Measurements from ENCODE around the gene DSC2.
"Not testable (repeated sequence)": the region's sequence is repeated elsewhere in the genome, so short reads cannot be mapped to it uniquely, and the experiment has no call there.

Gene DSC2

GRCh38 chr18:31129398-31130115 lies 27.3 kb upstream of the DSC2 start:
- H3K4me3 ChIP-seq (ENCODE audit: low read depth, low read length): no peak overlapping the region
- TF ChIP-seq, protein P1, sequence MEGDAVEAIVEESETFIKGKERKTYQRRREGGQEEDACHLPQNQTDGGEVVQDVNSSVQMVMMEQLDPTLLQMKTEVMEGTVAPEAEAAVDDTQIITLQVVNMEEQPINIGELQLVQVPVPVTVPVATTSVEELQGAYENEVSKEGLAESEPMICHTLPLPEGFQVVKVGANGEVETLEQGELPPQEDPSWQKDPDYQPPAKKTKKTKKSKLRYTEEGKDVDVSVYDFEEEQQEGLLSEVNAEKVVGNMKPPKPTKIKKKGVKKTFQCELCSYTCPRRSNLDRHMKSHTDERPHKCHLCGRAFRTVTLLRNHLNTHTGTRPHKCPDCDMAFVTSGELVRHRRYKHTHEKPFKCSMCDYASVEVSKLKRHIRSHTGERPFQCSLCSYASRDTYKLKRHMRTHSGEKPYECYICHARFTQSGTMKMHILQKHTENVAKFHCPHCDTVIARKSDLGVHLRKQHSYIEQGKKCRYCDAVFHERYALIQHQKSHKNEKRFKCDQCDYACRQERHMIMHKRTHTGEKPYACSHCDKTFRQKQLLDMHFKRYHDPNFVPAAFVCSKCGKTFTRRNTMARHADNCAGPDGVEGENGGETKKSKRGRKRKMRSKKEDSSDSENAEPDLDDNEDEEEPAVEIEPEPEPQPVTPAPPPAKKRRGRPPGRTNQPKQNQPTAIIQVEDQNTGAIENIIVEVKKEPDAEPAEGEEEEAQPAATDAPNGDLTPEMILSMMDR (IDR thresholded peaks at IDR 0.05; ENCODE audit: control insufficient read depth, extremely low read depth, insufficient read depth): no peak
- no peak for DNase-seq (ENCODE audit: low read depth)

DNA sequence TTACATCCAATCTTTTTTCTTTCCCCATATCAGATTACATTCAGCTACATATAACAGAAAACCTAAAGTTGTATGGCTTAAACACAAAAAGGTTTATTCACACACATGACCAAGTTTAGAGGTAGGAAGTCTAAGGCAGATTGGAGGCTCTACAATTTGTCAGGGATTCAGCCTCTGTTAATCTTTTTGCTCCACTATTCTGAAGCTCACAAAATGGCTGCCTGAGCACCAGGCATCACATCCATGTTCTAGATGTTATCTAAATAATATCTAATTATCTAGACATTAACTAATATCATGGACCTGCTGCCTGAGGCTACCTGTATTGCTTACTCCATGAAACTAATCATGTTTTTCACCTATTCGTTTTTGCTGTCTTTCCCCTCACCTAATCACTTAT lies 23.7 kb upstream of the DSC2 start:
- no peak for DNase-seq (ENCODE audit: low read depth)
- TF ChIP-seq, protein P1 (IDR thresholded peaks at IDR 0.05; ENCODE audit: control insufficient read depth, extremely low read depth, insufficient read depth): no peak
- no peak overlapping the region for H3K4me3 ChIP-seq (ENCODE audit: low read depth, low read length)

DNA sequence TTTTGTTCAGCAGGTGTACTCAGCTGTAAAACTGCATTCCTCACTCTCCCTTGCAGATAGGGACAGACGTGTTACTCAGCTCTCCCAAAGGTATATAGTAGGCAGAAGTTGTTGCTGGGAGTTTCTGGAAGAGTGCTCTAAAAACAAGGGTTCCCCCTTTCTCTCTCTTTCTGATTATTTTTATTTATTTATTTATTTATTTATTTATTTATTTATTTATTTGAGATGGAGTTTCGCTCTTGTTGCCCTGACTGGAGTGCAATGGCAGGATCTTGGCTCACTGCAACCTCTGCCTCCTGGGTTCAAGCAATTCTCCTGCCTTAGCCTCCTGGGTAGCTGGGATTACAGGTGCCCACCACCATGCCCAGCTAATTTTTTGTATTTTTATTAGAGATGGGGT lies 20.9 kb upstream of the DSC2 start:
- not testable (repeated sequence) for DNase-seq (ENCODE audit: low read depth); H3K4me3 ChIP-seq (ENCODE audit: low read depth, low read length)

GRCh38 chr18:31120594-31120993 lies 18.4 kb upstream of the DSC2 start:
- H3K4me3 ChIP-seq (ENCODE audit: low read depth, low read length): no peak overlapping the region
- TF ChIP-seq, protein P1 (IDR thresholded peaks at IDR 0.05; ENCODE audit: control insufficient read depth, extremely low read depth, insufficient read depth): no peak
- no peak for DNase-seq (ENCODE audit: low read depth)

DNA sequence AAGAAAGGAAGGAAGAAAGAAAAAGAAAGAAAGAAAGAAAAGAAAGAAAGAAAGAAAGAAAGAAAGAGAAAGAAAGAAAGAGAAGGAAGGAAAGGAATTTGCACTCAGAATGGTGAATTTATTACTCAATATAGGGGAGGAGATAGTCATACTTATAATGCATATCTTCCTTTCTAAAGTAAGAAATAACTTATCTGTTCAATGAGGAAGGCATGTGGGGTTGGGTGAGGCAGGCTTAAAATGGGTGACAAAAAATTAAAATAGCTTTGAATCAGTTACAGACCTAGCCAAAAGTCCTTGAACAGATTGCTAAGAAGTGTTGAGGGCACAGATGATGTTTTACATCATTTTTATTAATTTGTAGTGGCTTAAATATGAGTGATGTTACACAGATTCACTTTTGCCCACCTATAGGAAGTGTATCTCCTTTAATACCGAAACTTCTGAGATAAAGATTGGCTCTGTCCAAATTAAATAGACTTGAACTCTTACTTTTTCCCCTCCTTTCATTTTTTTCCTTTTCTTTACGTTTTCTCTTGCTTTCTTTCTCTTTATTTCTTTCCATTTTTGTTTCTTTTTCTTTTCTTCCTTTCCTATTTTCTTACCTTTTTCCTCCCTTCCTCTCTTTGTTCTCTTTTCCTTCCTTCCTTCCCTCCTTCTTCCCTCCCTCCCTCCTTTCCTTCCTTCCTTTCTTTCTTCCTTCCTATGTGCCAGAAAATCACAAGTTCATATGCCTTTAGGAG lies 14.8 kb upstream of the DSC2 start:
- no peak overlapping the region for H3K4me3 ChIP-seq (ENCODE audit: low read depth, low read length)
- TF ChIP-seq, protein P1 (IDR thresholded peaks at IDR 0.05; ENCODE audit: control insufficient read depth, extremely low read depth, insufficient read depth): no peak
- DNase-seq (ENCODE audit: low read depth): no peak

- TF ChIP-seq, protein P1 (IDR thresholded peaks at IDR 0.05; ENCODE audit: control insufficient read depth, extremely low read depth, insufficient read depth): no peak
- H3K4me3 ChIP-seq (ENCODE audit: low read depth, low read length): no peak overlapping the region
- DNase-seq (ENCODE audit: low read depth): no peak
These were observed 10.6 kb upstream of the DSC2 start for GRCh38 chr18:31112804-31113203.

- no peak for DNase-seq (ENCODE audit: low read depth)
- TF ChIP-seq, protein P1 (IDR thresholded peaks at IDR 0.05; ENCODE audit: control insufficient read depth, extremely low read depth, insufficient read depth): no peak
- H3K4me3 ChIP-seq (ENCODE audit: low read depth, low read length): no peak overlapping the region
These were observed 3.5 kb upstream of the DSC2 start for GRCh38 chr18:31105733-31106132.

All from LNCaP clone FGC (cell line).